SK-N-MC (cell line): ENCODE results near the gene TGM1.

ENCODE experiments used
- DNase-seq: peaks from one replicate; pipeline ENCODE4 v3.0.0-alpha.2; 2011; ENCODE audit warnings: low read depth, low spot score
- H3K27ac ChIP-seq: fragments of 200-600 bp; sonication (generic); 2 replicates; pipeline ENCODE4 v1.5.1; 2016; ENCODE audit warnings: mixed run types
- H3K36me3 ChIP-seq: fragments of 200-600 bp; sonication (generic); 2 replicates; pipeline ENCODE4 v1.6.1; 2017; ENCODE audit warnings: antibody characterized with exemption, low read length, mixed read lengths; ENCODE audit not compliant: insufficient read depth
- H3K4me3 ChIP-seq: fragments of 200-600 bp; sonication (generic); 2 replicates; pipeline ENCODE4 v1.5.1; 2016
- H3K9ac ChIP-seq: fragments of 200-600 bp; sonication (generic); 2 replicates; pipeline ENCODE4 v1.8.0; 2017; ENCODE audit warnings: mixed run types, mixed read lengths; ENCODE audit not compliant: insufficient read length
- H3K9me3 ChIP-seq: fragments of 200-600 bp; sonication (generic); 2 replicates; pipeline ENCODE4 v1.6.1; 2017; ENCODE audit warnings: low read depth, mild to moderate bottlenecking, antibody characterized with exemption, low read length, moderate library complexity, mixed read lengths
- EZH2 ChIP-seq: fragments of 200-600 bp; sonication (generic); IDR thresholded peaks from one replicate; pipeline ENCODE4 v1.6.1; 2017; ENCODE audit warnings: antibody characterized with exemption
- FOXP2 ChIP-seq: optimal IDR thresholded peaks from 2 replicates; pipeline ENCODE3; 2011; ENCODE audit warnings: mild to moderate bottlenecking, moderate library complexity; ENCODE audit not compliant: insufficient read depth; ENCODE audit errors: extremely low read length, control extremely low read depth
- POLR2AphosphoS5 ChIP-seq: IDR thresholded peaks from 2 replicates; pipeline ENCODE4 v1.6.1; 2012; ENCODE audit warnings: mild to moderate bottlenecking, low read depth, low read length, borderline replicate concordance

Gene TGM1

GRCh38 chr14:24255438-24255837, 7.5 kb downstream of the TGM1 start:
- H3K4me3 ChIP-seq, result no peak overlapping the region
- no peak for DNase-seq
- no peak overlapping the region for H3K9ac ChIP-seq
- H3K36me3 ChIP-seq, result no peaks in the 10 kb centered on the region
- H3K27ac ChIP-seq, result no peak overlapping the region
- TF ChIP-seq POLR2AphosphoS5 (no peak), FOXP2 (no peak), EZH2 (no peak)
- H3K9me3 ChIP-seq, result no peaks in the 10 kb centered on the region

- Histone ChIP-seq H3K9me3 (no peaks in the 10 kb centered on the region), H3K4me3 (no peak overlapping the region), H3K36me3 (no peaks in the 10 kb centered on the region), H3K9ac (no peak overlapping the region), H3K27ac (no peak overlapping the region)
- DNase-seq, result no peak
- TF ChIP-seq EZH2, result no peak
- TF ChIP-seq POLR2AphosphoS5, result no peak
- TF ChIP-seq FOXP2, result no peak
Observed at GRCh38 chr14:24254630-24255392, 8.2 kb downstream of the TGM1 start.

GRCh38 chr14:24253936-24254335, 9.0 kb downstream of the TGM1 start:
- H3K36me3 ChIP-seq, result no peaks in the 10 kb centered on the region
- TF ChIP-seq EZH2, result no peak
- no peak for TF ChIP-seq FOXP2
- no peak for TF ChIP-seq POLR2AphosphoS5
- H3K4me3 ChIP-seq, result no peak overlapping the region
- DNase-seq, result no peak
- no peak overlapping the region for H3K27ac ChIP-seq
- no peaks in the 10 kb centered on the region for H3K9me3 ChIP-seq
- H3K9ac ChIP-seq, result no peak overlapping the region

- TF ChIP-seq EZH2, result no peak
- TF ChIP-seq POLR2AphosphoS5, result no peak
- TF ChIP-seq FOXP2, result no peak
- no peak overlapping the region for H3K27ac ChIP-seq
- no peak overlapping the region for H3K9ac ChIP-seq
- DNase-seq, result no peak
- no peak overlapping the region for H3K4me3 ChIP-seq
- no peaks in the 10 kb centered on the region for H3K9me3 ChIP-seq
- no peaks in the 10 kb centered on the region for H3K36me3 ChIP-seq
Observed at GRCh38 chr14:24252289-24253124, 10.5 kb downstream of the TGM1 start.

- no peak overlapping the region for H3K9ac ChIP-seq
- no peak overlapping the region for H3K27ac ChIP-seq
- H3K4me3 ChIP-seq, result no peak overlapping the region
- no peak for DNase-seq
- TF ChIP-seq POLR2AphosphoS5, result no peak
- no peak for TF ChIP-seq EZH2
- no peak for TF ChIP-seq FOXP2
- H3K9me3 ChIP-seq, result no peaks in the 10 kb centered on the region
- no peaks in the 10 kb centered on the region for H3K36me3 ChIP-seq
Observed at GRCh38 chr14:24251880-24252288, 11.1 kb downstream of the TGM1 start.

- DNase-seq, result no peak
- Histone ChIP-seq H3K9me3 (no peaks in the 10 kb centered on the region), H3K36me3 (no peaks in the 10 kb centered on the region), H3K27ac (no peak overlapping the region), H3K4me3 (no peak overlapping the region), H3K9ac (peak overlapping the region; percentile 26)
- no peak for TF ChIP-seq POLR2AphosphoS5
- no peak for TF ChIP-seq EZH2
- TF ChIP-seq FOXP2, result no peak
Observed at GRCh38 chr14:24250354-24250753, 12.6 kb downstream of the TGM1 start.

GRCh38 chr14:24249230-24250021, 13.6 kb downstream of the TGM1 start:
- Histone ChIP-seq H3K27ac (no peak overlapping the region), H3K9ac (no peak overlapping the region), H3K9me3 (no peaks in the 10 kb centered on the region), H3K4me3 (no peak overlapping the region), H3K36me3 (no peaks in the 10 kb centered on the region)
- no peak for DNase-seq
- TF ChIP-seq EZH2 (no peak), POLR2AphosphoS5 (no peak), FOXP2 (no peak)

- no peak for DNase-seq
- TF ChIP-seq POLR2AphosphoS5, result no peak
- Histone ChIP-seq H3K4me3 (no peak overlapping the region), H3K27ac (no peak overlapping the region), H3K9me3 (no peaks in the 10 kb centered on the region), H3K9ac (no peak overlapping the region), H3K36me3 (no peaks in the 10 kb centered on the region)
Observed at GRCh38 chr14:24247422-24247821, 15.6 kb downstream of the TGM1 start.
